Stomach (tissue), 4 donors: ENCODE results near the gene WWC1.

Experiments used
- EP300 ChIP-seq: sonication (generic); formaldehyde crosslinking; IDR thresholded peaks from one replicate; pipeline ENCODE4 v1.6.1; 2017; ENCODE audit warnings: antibody characterized with exemption
- TF ChIP-seq, protein P1 (sequence below), 7 experiments: fragments of 450-650 bp in 4 of 7; fragments of 200-600 bp in 3 of 7; sonication (generic) in 3 of 7; IDR thresholded peaks; one replicate each; pipeline ENCODE4 v1.5.1; 2016 to 2019; ENCODE audit warnings: antibody characterized with exemption in 7 of 7, control low read depth in 2 of 7, mild to moderate bottlenecking in 1 of 7

DNA sequence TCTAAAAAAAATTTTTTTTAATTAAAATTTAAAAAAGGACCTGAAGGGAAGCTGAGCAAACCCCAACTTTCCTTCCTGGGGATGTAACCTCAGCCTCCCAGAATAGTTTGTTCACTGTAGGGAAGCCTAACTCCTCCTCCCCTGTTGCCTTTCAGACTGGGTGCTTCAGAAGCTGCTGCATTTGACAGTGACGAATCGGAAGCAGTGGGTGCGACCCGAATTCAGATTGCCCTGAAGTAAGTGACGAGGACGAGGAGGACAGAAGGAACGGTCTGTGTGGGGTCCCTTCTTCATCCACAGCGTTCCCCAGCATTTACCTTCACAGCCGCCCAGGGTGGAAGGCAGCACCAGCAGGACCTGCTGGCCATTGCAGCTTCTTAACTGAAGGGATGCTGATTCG lies 137.1 kb downstream of the WWC1 start:
- TF ChIP-seq, protein P1, sequence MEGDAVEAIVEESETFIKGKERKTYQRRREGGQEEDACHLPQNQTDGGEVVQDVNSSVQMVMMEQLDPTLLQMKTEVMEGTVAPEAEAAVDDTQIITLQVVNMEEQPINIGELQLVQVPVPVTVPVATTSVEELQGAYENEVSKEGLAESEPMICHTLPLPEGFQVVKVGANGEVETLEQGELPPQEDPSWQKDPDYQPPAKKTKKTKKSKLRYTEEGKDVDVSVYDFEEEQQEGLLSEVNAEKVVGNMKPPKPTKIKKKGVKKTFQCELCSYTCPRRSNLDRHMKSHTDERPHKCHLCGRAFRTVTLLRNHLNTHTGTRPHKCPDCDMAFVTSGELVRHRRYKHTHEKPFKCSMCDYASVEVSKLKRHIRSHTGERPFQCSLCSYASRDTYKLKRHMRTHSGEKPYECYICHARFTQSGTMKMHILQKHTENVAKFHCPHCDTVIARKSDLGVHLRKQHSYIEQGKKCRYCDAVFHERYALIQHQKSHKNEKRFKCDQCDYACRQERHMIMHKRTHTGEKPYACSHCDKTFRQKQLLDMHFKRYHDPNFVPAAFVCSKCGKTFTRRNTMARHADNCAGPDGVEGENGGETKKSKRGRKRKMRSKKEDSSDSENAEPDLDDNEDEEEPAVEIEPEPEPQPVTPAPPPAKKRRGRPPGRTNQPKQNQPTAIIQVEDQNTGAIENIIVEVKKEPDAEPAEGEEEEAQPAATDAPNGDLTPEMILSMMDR (IDR thresholded peaks at IDR 0.05) = no peak
- no peak for TF ChIP-seq EP300
